GF-D8 (cell line): Measurements from ENCODE around the gene TNNT1.
"Not testable (repeated sequence)": the region's sequence is repeated elsewhere in the genome, so short reads cannot be mapped to it uniquely, and the experiment has no call there.

ENCODE experiments used
- DNase-seq: peaks from one replicate; lab custom pipeline; 2025; lab: John Stamatoyannopoulos, UW

The TNNT1 gene, protein sequence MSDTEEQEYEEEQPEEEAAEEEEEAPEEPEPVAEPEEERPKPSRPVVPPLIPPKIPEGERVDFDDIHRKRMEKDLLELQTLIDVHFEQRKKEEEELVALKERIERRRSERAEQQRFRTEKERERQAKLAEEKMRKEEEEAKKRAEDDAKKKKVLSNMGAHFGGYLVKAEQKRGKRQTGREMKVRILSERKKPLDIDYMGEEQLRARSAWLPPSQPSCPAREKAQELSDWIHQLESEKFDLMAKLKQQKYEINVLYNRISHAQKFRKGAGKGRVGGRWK

DNA sequence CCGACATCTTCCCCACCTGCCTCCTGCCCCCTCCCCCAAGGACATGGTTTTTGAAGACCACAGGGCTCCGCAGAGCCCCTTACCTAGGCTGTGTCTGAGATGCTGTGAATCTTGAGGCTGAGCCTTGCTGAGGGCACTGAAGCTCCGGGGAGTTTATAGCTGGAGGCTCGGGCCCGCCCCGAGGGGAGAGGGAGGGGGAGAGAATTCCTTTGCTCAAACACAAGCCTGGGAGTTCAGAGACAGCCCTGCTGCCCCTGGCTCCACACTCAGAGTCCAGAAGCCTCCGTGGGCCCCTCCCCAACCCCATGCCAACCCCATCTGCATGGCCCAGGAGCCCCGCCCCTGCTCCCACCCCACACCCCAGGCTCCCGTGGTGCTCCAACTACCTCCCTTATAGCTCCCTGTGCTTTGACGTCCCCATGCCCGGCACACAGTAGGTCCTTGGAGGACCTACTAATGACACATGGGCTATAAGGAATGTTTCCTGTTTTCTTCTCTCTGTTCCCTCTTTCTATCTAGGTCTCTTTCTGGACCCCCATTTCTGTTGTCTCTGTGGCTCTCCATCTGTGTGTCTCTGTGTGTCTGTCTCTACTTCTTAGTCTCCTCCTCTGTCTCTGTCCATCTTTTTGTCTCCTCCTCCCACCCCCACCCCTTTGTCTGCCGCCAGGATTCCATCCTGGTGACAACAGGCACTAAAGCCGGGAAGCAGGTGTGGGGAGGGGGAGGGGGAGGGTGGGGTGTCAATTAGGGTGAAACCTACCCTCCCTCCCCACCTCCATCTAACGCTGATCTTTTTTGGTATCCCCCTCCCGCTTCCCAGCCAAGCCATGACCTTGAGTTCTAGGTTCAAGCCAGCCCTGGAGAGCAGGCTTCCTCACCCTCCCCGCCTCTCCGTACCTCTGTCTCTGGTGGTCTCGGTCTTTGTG is at the start of gene TNNT1:
TSS of gene TNNT1 (minus strand) at position 129 of the 926 bp plus-strand sequence. CDS start 2,049 bp downstream, outside the sequence.
- DNase-seq, result no peak

DNA sequence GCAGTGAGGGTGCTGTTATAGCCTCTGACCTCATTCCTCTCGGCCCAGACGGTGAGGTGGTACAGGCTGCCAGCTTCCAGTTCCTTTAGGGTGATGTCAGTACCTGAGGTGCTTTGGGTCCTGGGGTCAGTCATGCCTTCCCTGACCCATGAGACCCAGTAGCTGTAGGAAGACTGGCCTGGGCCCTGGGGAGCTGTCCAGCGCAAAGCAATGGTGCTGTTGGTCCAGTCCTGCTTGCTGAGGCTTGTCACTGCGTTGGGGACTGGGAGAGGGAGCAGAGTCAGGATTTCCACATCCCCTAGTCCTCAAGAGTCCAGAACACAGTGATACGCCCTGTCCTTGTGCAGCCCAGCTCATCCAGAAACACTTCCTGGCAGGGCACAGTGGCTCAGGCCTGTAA is 49.6 kb upstream of the TNNT1 start:
- no peak for DNase-seq

DNA sequence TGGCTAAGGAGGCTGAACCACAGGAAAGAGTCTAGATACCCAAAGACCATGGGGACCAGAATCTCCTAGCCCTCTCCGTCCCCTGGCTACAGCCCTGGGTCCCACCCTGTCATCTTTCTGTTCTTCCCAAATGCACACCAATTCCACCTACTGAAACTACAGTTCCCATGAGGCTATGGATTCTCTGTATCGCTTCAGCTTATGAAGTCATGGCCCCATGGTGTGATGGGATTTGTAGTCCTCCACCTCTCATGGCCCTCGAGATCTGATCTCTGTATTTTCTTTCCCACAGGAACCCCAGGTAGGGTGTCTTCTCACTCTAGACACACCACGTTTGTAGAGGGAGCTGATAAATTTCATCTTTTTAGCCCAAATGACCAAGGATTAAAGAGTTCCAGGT is 48.5 kb upstream of the TNNT1 start:
- DNase-seq, result no peak

DNA sequence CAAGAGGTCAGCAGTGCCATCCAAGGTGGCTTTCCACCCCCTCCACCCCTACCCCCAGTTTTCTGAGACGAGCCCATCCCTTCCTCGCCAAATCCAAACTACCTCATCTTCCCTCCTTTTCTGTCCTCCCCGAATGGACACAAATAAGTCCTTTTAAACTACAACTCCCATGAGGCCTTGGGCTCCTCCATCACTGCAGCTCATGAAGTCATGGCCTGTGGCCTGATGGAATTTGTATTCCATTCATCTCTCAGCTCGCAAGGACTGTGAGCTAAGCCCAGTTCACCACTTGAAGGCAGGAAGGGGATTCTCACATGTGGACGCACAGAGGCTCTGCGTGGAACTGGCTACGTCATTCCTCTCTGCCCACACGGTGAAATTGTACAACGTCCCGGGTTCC is 47.8 kb upstream of the TNNT1 start:
- no peak for DNase-seq

DNA sequence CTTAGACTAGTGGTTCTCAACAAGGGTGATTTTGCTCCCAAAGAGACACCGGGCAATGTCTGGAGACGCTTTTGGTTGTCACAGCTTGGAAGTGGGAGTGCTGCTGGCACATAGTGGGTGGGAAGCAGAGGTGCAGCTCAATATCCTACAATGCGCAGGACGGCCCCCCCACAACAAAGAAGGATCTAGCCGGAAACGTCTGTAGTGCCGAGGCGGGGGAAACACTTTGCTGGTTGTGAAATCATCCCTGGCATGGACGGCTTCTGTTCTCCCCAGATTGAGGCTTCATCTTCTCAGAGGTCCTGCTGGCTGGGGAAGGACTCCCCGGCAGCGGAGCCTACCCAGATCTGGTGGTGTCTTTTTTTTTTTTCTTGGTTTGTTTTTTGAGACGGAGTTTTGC is 44.5 kb upstream of the TNNT1 start:
- no peak for DNase-seq

DNA sequence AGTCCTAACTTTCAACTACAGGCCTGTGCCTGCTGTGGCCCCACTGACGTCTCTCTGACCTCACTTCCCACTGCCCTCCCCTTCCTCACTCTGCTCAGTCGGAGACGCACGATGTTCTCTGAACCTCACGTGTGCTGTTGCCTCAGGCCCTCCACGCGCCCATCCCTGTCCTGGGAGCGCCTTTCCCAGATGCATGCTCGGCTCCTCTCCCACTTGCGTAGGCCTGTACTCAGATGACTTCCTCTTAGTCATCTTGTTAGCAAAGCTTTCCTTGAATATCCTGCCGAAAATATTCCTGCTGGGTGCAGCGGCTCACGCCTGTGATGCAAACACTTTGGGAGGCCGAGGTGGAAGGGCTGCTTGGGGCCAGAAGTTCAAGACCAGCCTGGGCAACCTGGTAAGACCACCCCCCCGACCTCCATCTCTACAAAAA is 40.4 kb upstream of the TNNT1 start:
- DNase-seq, result peak; percentile 81

DNA sequence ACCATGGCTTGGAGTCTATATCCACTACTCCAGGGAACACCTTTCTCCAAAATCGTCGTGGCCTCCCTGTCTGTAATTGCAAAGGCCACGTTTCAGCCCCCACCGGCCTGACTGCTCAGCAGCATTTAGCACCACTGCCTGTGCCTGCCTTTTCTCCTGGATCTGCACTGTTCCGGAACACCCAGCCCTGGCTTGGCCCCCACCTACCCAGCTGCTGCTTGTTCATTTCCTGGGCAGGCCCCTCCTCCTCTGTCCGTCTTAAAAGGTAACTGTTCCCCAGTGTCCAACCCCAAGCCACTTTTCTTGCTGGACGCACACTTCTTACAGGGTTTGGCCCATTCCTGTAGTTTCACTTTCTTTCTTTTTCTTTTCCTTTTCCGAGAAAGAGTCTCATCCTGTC is 39.6 kb upstream of the TNNT1 start:
- DNase-seq, result peak; percentile 12

DNA sequence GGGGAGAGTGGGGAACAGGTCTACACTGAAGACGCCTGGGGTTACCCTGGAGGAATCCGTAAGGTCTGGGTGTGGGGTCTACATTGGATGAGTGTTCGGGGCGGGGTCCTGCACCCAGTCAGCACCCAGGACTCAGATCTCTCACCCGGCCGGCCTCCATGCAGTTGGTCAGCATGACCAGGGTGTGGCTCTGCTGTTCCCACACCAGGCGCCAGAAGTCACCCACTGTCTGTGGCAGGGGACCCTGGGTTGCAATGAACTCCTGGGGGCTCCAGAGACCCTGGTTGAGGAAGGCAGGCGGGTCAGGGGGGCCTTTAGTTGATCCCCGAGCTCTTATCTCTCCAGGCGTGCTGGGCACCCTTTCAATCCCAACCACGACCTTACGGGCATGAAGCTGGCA is 37.1 kb upstream of the TNNT1 start:
- DNase-seq, result no peak

DNA sequence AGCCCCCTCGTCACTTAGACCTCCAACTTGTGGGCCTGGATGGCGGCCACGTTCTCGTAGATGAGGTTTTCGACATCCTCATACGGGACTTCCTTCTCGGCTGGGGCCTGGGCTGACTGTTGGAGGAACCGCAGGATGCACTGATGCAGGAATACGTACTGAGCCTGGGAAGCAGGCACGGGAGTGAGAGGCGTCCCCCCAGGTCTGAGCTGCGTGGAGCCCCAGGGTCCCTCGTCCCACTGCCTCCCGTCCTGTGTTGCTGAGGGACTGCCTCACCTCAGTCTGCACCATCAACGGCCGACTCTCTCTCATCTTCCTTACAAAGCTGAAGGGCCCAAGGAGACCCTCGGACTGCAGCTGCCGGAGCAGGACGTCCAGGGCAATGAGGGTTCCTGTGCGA is 32.7 kb upstream of the TNNT1 start:
- no peak for DNase-seq

DNA sequence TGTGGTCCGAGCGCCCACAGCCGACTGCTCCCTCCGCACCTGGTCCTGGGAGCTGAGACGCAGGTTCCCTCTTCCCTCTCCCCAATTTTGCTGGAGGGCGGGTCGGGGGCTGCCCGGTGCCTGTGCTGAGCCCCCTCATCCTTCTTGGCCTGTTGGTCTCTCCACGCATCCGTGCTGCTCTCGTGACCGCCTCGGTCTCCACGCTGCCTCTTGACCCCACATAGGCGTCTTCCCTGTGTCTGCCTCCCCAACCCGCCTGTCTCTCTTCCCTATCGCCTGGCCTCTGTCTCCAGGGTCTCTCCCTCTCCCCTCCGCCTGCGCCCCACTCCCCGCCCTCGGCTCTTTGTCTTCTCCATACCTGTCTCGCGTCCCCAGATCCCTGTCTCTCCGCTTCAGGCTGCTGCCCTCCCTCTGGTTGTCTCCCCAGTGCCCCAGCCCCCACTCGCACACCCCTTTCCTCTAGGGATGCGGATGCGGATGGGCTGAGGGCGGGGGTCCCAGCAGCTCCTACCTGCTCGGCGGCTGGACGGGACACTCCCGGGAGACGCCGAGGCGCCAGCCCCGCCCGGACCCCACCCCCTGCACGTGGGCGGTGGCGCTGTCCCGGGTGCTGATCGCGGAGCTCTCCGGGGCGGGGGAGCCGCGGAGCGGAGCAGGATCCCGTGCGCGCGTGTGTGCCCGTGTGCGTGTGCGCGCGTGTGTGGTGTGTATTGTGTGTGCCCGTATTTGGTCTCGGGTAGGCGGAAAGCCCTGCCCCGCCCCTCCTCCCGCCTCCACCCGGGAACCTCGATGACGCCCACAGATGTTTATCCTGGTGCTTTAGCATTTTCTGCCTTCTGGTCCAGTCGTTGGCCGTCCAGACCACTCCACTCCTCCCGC is 30.8 kb upstream of the TNNT1 start, which contains the start of gene SYT5:
TSS of gene SYT5 (minus strand) at position 684 of the 879 bp plus-strand sequence. CDS start 1,248 bp downstream, outside the sequence.
- DNase-seq, result no peak

DNA sequence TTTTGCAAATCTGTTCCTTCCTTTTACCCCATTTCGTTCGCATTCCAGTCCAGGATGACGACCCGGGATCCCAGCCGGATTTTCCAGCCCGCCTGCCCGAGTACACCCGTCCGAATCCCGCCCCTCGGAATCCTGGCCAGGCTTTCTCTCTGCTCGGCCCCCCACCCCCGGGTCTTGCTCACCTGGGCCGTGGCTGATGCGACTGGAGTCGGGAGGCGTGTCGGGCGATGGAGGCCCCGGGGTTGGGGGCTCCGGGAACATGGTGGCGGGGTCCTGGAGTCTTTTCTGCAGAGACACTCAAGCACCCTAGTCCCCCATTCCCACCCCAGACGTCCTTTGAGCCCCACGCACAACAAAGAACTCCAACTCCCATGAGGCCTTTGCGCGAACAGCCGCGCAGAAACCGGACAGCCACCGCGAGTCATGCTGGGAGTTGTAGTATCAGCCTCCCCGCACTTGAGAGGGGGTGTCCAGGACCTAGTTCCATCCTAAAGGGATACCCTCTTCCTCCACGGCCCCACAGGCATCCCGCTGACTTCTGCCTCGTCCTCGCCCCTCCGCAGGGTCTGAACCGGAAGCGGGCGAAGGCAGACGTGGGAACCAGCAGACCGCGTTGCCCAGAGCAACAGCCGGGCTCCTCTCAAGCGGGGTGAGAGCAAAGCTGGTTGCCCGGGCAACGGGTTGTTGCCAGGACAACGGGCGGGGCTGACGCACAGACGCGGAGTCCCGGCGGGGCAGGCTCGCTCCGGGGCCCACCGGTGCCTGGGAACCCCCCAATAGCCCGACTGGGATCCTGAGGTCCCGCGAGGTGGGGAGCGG is 30.0 kb upstream of the TNNT1 start:
- DNase-seq, result no peak

DNA sequence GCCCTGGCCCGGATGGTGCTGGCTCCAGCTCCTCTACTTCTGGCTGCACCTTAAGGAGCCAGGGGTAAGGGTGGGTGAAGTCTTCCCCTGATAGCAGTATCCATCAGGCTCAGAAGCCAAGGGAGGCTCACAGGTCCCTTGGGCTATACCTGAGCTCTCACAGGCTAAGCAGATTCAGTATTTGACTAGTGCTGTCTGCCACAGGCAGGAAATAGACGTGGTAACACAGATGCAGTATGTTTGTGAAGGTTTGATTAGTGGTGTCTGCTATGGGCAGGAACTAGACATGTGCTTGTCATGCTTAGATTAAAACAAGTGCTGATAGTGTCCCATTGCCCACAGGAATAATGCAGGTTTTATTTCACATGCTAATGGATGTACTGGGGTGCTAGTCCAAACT is 27.1 kb upstream of the TNNT1 start:
- no peak for DNase-seq

DNA sequence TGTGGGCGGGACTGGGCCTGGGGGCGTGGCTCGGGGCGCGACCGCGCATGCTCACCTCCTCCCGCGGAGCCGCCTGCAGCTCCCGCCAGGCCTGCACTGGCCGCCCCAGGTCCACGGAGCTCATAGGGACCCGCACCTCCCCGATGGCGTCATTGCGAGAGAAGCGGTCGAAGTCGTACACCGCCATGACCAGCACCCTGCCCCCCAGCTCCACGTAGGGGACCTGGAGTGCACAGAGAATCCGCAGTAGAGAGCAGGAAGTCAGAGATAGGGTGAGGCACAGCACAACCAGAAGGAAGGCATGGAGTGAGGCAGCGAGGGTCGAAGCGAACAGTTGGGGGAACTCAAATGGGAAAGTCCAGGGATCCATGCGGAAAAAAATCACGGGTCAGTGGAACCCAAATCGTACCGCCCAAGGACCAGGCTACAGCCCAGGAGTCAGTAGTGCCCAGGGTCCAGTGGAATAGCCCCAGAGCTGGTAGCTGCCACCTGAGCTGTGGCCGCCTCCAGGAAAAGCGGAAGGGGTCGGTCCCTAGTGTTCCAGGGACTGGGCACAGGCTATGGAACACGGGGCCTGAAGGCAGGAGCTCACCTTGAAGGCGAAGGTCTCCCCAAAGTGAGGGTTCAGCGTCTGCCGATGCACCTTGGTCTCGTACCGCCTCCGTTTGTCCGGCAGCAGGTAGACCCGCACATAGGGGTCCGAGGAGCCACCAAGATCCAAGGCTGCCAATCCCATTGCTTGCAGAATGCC is 26.3 kb upstream of the TNNT1 start:
- no peak for DNase-seq

DNA sequence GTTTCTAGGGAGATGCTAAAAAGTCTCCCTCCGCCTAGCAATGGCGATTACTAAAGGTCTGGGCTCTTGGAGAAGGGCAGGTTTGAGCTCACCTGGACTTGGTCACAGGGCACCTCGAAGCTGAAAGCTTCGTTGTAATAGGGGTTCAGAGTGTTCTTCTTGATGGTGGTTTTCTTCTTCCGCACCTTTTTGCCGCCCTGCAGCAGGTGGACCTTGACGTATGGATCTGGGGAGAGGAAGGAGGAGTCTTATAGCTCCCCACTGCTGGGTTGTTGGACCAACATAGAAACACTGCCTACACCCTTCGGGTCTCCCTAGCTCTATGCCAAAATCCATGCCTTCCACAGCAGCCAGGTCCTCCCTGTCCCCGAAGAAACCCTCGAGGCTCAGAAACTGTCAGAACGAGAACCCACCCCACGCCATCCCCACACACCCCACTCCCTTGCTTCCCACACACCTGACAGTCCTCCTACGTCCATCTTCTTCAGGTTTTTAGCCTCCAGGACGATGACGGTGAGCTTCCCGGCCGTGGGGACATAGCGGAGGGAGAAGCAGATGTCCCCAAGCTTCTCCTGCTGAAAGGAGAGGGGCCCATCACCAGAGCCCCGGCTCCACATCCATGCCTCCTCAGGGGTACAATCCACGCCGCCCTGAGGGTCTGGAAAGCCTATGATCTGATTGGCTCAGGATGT is 25.6 kb upstream of the TNNT1 start:
- DNase-seq, result no peak

DNA sequence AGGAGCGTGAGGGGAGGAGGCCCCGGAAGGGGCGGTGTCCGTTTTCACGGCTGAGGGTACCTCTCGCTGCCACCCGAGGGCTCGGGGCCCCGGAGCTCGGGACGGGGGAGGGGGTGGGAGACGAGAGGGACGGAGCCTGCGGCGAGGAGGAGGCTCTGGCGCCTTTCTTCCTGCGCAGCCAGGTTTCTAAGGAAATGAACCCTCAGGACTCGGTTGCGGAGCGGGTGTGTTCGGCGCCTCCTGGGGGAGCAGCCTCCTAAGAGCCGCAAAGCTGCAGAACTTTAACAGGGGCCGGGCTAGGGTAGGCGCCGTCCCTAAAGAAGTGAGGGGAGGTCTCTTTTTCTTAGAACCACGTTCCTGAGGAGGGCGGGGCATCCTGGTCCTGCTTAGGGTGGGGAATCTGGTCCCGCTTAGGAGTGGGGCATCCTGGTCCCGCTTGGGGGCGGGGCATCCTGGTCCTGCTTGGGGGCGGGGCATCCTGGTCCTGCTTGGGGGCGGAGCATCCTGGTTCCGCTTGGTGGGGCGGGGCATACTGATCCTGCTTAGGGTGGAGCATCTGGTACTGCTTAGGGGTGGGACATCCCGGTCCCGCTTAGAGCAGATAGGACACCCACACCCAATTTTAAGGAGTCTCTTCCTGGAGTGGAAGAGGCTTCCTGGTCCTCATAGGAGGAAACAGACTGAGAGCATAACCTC is 24.9 kb upstream of the TNNT1 start:
- no peak for DNase-seq

DNA sequence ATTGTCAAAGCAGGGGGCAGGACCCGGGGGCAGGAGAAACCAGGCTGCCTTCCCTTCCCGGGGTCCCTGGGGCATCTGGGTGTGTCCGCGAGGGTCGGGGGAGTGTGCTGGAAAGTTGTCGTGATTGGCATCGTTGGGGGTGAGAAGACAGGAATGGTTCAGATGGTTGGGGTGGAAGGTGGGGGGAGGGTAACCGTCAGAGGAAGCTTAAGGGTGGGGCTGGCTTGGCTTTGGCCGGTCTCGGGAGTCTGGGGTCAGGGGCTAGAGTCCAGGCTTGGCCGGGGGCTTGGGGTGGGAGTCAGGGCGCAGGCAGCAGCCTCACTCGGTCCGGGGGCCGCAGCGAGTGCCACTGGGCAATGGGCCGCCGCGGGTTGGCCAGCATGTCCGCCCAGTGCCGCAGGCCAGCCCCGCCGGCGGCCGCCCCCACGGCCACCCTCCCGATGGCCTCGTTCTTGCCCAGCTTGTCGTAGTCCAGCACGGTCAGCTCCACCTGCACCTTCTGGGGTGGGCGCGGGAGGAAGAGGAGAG is 24.2 kb upstream of the TNNT1 start:
- no peak for DNase-seq

DNA sequence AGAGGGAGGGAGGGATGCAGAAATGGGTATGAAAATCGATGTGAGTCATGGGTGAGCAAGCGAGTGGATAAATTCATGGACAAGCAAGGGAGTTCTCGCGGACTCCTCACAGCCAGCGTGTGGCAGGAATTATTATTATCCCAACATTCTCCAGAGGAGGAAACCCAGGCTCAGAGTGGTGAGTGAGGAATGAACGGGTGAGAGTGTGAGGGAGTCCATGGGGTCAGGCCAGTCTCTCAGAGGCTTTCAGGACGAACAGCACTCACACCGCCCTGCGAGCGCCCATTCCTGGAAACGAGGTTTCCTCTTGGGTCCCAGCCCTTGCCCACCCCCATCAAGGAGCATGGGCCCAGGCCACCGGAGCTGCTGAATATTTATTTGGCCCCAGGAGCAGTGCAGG is 23.7 kb upstream of the TNNT1 start:
- no peak for DNase-seq

DNA sequence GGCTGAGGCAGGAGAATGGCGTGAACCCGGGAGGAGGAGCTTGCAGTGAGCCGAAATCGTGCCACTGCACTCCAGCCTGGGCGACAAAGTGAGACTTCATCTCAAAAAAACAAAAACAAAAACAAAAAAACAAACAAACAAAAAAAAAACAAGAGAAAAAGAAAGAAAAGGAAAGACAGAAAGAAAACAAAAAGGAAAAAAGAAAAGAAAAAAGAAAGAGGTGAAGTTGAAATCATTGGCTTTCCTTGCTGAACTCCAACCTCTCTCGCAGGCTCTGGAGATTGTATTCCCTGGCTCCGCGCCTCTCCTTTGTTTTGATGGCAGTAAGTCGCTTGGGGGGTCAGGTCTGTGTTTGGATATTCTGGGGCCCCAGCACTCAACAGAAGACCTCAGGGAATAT is 23.3 kb upstream of the TNNT1 start:
- not testable (repeated sequence) for DNase-seq

DNA sequence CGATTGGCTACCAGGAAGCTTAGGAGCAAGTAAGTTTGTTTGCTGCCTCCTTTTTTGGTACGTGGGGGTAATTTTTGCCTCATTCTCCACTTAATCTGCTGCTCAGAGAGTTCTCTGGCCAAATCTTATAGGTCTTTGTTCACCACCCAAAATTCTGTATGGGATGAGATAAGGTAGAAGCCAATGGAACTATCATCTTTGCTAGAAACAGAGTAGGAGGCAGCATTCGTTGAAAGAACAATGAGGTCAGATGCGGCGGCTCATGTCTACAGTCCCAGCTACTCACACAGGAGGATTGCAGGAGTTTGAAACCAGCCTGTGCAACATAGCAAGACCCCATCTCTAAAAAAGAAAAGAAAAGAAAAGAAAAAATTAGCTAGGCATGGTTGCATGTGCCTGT is 22.4 kb upstream of the TNNT1 start:
- DNase-seq, result no peak
